ENCODE measurements around the gene TRAF7. TPM values are rescaled to one million over a fixed set of nuclear protein-coding genes. Genes with fewer than 3 reads are reported as not detected.
"Not testable (repeated sequence)": the region's sequence is repeated elsewhere in the genome, so short reads cannot be mapped to it uniquely, and the experiment has no call there.

The TRAF7 gene
- total RNA-seq (2014; rRNA removed; shearing (Covaris generic)), result 50.1 and 53.6 TPM in 2 replicates
- 82.3 and 103 TPM in 2 replicates for total RNA-seq (2022)
- Bru-seq, nascent RNA, result percentile 53 among the genes with signal in this experiment
- BruChase-seq, experiment 1, labeled RNA remaining after a 6-hour chase, result percentile 77 among the genes with signal in this experiment
- BruChase-seq, experiment 2, labeled RNA remaining after a 2-hour chase, result percentile 70 among the genes with signal in this experiment
- long read RNA-seq, transcript TRAF7-201 (21 exons, 3,700 nt), result major isoform, 93 of 224 reads
- long read RNA-seq, partial matches to known transcripts, result 37 of 224 reads
- long read RNA-seq, other reads (novel, unspliced or antisense), result 94 of 224 reads

DNA sequence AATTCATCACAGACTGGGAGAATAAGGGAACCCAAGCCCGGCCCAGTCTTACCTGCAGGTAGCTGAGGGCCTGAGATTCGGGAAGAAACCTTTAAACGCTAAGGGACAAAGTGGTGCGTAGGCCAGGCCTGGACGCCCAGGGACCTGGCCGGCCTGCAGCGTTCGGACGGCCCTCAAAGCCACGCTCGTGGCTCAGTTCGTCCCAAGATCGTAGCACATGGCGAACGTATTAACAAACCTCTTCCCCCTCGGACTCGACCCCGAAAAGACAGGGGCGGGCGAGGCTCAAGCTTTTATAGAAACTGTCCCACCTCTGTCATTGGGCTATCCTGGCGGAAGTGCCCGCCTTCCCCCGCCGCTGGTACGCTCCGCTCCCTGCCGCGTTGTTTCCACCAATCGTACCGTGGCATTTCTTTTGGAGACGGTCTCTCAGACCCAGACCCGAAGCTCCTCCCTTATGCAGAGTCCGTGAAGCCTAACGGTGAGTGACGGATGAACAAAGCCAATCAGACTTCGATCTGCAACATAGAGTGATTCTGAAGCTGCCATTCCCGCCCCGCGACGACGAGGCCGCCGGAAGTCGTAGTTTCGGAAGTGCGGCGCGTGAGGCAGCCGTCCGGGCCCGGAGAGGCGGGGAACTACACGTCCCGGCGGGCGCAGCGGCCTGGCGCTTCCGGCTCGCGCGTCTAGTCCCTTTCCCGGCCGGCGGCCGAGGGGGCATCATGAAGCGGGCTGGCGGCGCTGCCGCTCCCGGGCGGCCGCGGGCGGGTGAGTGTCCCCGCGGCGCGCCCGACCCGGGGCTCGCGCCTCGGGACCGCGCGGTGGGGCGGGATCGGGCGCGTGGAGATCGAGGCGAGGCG is at the start of gene TRAF7:
TSS of gene TRAF7 (plus strand) at position 692 of the 860 bp plus-strand sequence. CDS start 8,139 bp downstream, outside the sequence.
- TF ChIP-seq CTCF (conservative IDR thresholded peaks at IDR 0.05; ENCODE audit: low read length) (no peak), EZH2phosphoT487 (IDR thresholded peaks at IDR 0.05; ENCODE audit: borderline replicate concordance, low read depth, low read length) (no peak)
- BruUV-seq (replicated peaks), result no TSS peak
- peaks cover 17% of the 10 kb centered on the region for H4K20me1 ChIP-seq (ENCODE audit: insufficient read depth, low read length)
- DNase-seq (ENCODE audit: low spot score), result peak; percentile 100
- peaks cover 40% of the 10 kb centered on the region for H3K4me1 ChIP-seq (ENCODE audit: insufficient read depth, low read length, poor library complexity, severe bottlenecking)
- peaks cover 60% of the 10 kb centered on the region for H3K79me2 ChIP-seq (ENCODE audit: insufficient read depth, low read depth, low read length)
- H3K4me2 ChIP-seq (ENCODE audit: low read length), result peak within 1 kb of the TSS; percentile 100
- H3K36me3 ChIP-seq (ENCODE audit: insufficient read depth, low read length), result peaks cover 49% of the 10 kb centered on the region
- no peaks in the 10 kb centered on the region for H3K9me2 ChIP-seq (ENCODE audit: insufficient read depth, low read length)
- ChIA-PET POLR2A (interaction anchor here (0.6 to 1.6 kb wide), 12 partner anchors 8 to 944 kb away, joined by 3 to 10 read pairs (median 3); partner anchors contain the start of genes NTHL1, PGP, RPS2 and TSC2), CTCF (ENCODE audit: unreplicated experiment) (interaction anchor here (0.6 kb wide), 4 partner anchors 65 to 1435 kb away, joined by 3 to 4 read pairs (median 4); no protein-coding TSS in a partner anchor)
- H3K27ac ChIP-seq (ENCODE audit: low read depth, low read length, poor library complexity, severe bottlenecking), result peak within 1 kb of the TSS; percentile 83
- H3K4me3 ChIP-seq (ENCODE audit: low read depth, low read length, poor library complexity, severe bottlenecking), result peak within 1 kb of the TSS; percentile 100
- H3K9me3 ChIP-seq (ENCODE audit: low read length), result no peaks in the 10 kb centered on the region
- H2AFZ ChIP-seq (ENCODE audit: low read length), result no peak within 1 kb of the TSS
- intact Hi-C loops (cut with micrococcal nuclease; ENCODE audit: unreplicated experiment), result loop anchor here (2.0 to 10.0 kb wide), 2 partner anchors 113 to 269 kb away; partner anchors contain the start of genes CCNF and RNPS1

DNA sequence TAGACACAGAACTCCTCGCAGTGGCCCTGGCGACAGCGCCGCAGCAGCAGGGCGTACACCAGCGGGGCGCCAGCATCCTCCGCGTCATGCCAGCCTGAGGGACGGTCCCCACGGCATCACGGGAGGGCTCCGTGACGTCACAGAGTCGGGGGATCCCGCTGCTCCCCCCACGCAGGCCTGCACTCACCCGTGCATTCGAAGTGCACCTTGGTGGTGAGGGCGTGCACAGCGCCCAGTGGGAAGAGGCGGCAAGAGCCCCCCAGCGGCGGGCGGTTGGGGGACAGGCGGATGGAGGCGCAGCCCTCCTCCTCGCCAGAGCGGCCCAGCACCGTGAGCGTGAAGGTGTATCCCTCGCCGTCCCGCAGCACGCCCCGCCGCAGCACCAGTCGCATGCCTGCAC is 49.4 kb upstream of the TRAF7 start:
- H4K20me1 ChIP-seq (ENCODE audit: insufficient read depth, low read length); H3K9me3 ChIP-seq (ENCODE audit: low read length); BruUV-seq (replicated peaks); intact Hi-C loops (cut with micrococcal nuclease; ENCODE audit: unreplicated experiment); H3K4me2 ChIP-seq (ENCODE audit: low read length); CTCF ChIA-PET (ENCODE audit: unreplicated experiment); H2AFZ ChIP-seq (ENCODE audit: low read length); H3K9me2 ChIP-seq (ENCODE audit: insufficient read depth, low read length); DNase-seq (ENCODE audit: low spot score); H3K79me2 ChIP-seq (ENCODE audit: insufficient read depth, low read depth, low read length); H3K36me3 ChIP-seq (ENCODE audit: insufficient read depth, low read length); H3K4me1 ChIP-seq (ENCODE audit: insufficient read depth, low read length, poor library complexity, severe bottlenecking); H3K4me3 ChIP-seq (ENCODE audit: low read depth, low read length, poor library complexity, severe bottlenecking); H3K27ac ChIP-seq (ENCODE audit: low read depth, low read length, poor library complexity, severe bottlenecking); POLR2A ChIA-PET: not testable (repeated sequence)

DNA sequence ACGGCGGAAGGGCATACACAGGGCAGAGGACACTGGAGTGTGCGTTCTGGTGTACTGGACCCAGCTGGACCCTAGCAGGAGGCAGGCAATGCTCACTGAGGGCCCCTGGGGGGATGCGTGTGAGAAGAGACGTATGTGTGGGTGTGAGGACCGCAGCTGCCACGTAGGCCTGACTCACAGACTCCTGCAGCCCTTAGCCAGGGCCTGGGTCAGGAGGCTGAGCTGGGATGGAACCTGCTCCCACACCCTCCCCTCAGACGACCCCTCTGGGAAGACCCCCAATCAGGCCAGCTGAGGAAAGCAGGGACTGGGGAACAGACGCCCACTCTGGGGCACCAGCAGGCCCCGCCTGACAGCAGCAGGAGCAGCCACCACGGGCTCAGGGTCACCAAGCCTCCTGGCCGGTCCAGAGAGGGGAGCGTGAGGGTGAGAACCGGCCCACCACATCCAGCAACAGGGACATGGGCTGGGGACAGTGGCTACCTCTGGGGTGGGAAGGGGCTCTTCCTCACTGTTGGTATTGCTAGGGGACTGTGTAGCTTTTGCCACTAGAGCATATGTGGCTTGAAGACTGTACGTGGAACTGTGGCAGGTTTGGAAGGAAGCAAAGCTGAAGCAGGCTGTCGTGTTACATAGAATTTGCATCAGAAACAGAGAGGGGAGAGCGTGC is 48.3 kb upstream of the TRAF7 start:
- H3K79me2 ChIP-seq (ENCODE audit: insufficient read depth, low read depth, low read length); DNase-seq (ENCODE audit: low spot score); H3K4me1 ChIP-seq (ENCODE audit: insufficient read depth, low read length, poor library complexity, severe bottlenecking); H3K36me3 ChIP-seq (ENCODE audit: insufficient read depth, low read length); BruUV-seq (replicated peaks); H3K9me3 ChIP-seq (ENCODE audit: low read length); POLR2A ChIA-PET; H2AFZ ChIP-seq (ENCODE audit: low read length); H3K4me3 ChIP-seq (ENCODE audit: low read depth, low read length, poor library complexity, severe bottlenecking); H3K27ac ChIP-seq (ENCODE audit: low read depth, low read length, poor library complexity, severe bottlenecking); H4K20me1 ChIP-seq (ENCODE audit: insufficient read depth, low read length); CTCF ChIA-PET (ENCODE audit: unreplicated experiment); intact Hi-C loops (cut with micrococcal nuclease; ENCODE audit: unreplicated experiment); H3K9me2 ChIP-seq (ENCODE audit: insufficient read depth, low read length); H3K4me2 ChIP-seq (ENCODE audit: low read length): not testable (repeated sequence)

- H3K79me2 ChIP-seq (ENCODE audit: insufficient read depth, low read depth, low read length); CTCF ChIA-PET (ENCODE audit: unreplicated experiment); POLR2A ChIA-PET; H3K36me3 ChIP-seq (ENCODE audit: insufficient read depth, low read length); H3K4me2 ChIP-seq (ENCODE audit: low read length); BruUV-seq (replicated peaks); DNase-seq (ENCODE audit: low spot score); H3K4me3 ChIP-seq (ENCODE audit: low read depth, low read length, poor library complexity, severe bottlenecking); H4K20me1 ChIP-seq (ENCODE audit: insufficient read depth, low read length); H3K27ac ChIP-seq (ENCODE audit: low read depth, low read length, poor library complexity, severe bottlenecking); H3K4me1 ChIP-seq (ENCODE audit: insufficient read depth, low read length, poor library complexity, severe bottlenecking); H3K9me3 ChIP-seq (ENCODE audit: low read length); H2AFZ ChIP-seq (ENCODE audit: low read length); intact Hi-C loops (cut with micrococcal nuclease; ENCODE audit: unreplicated experiment); H3K9me2 ChIP-seq (ENCODE audit: insufficient read depth, low read length): not testable (repeated sequence)
Observed at GRCh38 chr16:2107791-2108125, 47.8 kb upstream of the TRAF7 start.

DNA sequence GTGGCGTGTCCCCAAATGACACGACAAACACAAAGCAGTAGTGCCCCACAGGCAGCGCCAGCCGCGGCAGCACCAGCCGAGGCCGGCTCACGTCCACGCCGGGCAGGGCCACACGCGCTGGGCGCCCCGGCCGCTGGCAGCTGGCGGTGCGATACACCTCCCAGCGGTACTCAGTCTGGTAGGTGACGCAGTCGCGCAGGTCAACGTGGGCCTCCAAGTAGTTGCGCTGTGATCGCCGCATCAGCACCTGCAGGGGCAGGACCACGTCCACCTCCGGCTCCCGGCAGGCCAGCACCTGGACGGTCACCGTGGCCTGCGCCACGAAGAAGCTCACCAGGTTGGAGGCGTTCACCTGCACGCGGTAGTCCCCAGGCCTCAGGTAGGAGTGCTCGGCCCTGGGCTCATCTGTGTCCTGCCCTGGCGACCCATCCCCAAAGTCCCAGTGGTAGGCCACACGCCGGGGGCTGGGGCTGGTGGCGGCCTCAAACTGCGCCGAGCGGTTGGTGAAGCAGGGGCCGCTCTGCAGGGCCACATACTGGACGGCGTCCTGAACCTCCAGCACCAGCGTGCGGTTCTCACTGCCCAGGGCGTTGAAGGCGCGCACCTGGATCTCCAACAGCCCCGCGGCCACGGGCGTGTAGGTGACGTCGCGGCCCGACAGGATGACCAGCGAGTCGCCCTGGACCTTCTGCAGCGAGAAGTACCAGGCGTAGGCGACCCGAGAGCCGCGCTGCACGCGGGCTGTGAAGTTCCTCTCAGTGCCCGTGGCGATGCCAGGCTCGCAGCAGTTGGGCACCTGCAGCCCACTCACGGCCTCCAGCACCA is 46.9 kb upstream of the TRAF7 start:
- H3K4me3 ChIP-seq (ENCODE audit: low read depth, low read length, poor library complexity, severe bottlenecking); DNase-seq (ENCODE audit: low spot score); H3K4me2 ChIP-seq (ENCODE audit: low read length); H3K9me3 ChIP-seq (ENCODE audit: low read length); H3K4me1 ChIP-seq (ENCODE audit: insufficient read depth, low read length, poor library complexity, severe bottlenecking); H3K27ac ChIP-seq (ENCODE audit: low read depth, low read length, poor library complexity, severe bottlenecking); H3K36me3 ChIP-seq (ENCODE audit: insufficient read depth, low read length); POLR2A ChIA-PET; BruUV-seq (replicated peaks); H3K79me2 ChIP-seq (ENCODE audit: insufficient read depth, low read depth, low read length); H4K20me1 ChIP-seq (ENCODE audit: insufficient read depth, low read length); CTCF ChIA-PET (ENCODE audit: unreplicated experiment); H3K9me2 ChIP-seq (ENCODE audit: insufficient read depth, low read length); H2AFZ ChIP-seq (ENCODE audit: low read length); intact Hi-C loops (cut with micrococcal nuclease; ENCODE audit: unreplicated experiment): not testable (repeated sequence)
